GM12872 (cell line): ENCODE data around the gene GRK5.

Experiments
- TF ChIP-seq, protein P1 (sequence below): IDR thresholded peaks from 3 replicates; pipeline ENCODE4 v1.5.1; 2011; ENCODE audit warnings: low read depth, mild to moderate bottlenecking, low read length, moderate library complexity; ENCODE audit not compliant: insufficient read depth

GRK5 gene

DNA sequence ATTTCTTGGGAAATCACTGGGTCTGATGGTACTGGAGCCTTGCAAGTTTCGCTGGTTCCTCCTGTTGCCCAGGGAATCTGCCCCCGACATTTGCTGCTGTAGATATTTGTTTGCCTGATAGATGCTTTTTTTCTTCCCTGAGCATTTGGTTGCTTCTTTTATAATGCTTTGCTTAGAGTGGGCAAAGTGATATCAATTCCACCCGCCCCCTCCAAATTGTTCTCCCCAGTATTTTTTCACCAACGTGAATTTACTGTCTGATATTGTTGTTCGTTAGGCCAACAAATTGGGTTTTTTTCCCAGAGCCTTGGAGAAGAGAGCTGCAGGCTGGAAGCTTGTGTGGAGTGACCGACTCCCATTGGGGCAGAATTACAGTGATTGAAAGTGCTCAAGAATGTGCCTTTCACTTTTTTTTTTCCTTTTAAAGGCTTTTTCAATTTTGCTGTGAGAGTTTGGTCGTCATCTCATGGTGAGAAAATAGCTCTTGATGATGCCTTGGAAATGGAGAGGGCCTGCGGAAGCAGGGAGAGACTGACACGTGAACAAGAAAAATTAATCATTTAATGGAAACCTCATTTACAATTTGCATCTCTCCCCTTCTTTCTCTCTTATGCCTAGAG lies 2.5 kb downstream of the GRK5 start:
- TF ChIP-seq, protein P1, sequence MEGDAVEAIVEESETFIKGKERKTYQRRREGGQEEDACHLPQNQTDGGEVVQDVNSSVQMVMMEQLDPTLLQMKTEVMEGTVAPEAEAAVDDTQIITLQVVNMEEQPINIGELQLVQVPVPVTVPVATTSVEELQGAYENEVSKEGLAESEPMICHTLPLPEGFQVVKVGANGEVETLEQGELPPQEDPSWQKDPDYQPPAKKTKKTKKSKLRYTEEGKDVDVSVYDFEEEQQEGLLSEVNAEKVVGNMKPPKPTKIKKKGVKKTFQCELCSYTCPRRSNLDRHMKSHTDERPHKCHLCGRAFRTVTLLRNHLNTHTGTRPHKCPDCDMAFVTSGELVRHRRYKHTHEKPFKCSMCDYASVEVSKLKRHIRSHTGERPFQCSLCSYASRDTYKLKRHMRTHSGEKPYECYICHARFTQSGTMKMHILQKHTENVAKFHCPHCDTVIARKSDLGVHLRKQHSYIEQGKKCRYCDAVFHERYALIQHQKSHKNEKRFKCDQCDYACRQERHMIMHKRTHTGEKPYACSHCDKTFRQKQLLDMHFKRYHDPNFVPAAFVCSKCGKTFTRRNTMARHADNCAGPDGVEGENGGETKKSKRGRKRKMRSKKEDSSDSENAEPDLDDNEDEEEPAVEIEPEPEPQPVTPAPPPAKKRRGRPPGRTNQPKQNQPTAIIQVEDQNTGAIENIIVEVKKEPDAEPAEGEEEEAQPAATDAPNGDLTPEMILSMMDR: no peak

DNA sequence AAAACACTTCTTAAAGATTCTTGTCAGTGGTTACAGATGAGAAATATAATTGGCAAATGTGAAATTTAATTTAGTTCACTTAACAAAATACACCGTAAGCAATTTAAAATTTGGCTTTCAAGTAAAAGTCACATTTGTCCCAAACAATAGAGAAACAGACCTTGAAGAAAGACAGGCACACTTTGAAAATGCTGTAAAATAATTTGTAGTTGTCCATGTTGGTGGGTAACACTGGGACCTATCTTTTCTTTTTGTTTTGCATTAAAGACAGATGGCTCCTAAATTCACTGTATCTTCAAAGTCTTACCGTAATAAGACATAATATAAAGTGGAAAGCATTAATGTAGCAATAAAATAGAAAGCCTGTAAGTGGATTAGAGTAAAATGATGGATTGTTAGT lies 3.3 kb downstream of the GRK5 start:
- TF ChIP-seq, protein P1: no peak

DNA sequence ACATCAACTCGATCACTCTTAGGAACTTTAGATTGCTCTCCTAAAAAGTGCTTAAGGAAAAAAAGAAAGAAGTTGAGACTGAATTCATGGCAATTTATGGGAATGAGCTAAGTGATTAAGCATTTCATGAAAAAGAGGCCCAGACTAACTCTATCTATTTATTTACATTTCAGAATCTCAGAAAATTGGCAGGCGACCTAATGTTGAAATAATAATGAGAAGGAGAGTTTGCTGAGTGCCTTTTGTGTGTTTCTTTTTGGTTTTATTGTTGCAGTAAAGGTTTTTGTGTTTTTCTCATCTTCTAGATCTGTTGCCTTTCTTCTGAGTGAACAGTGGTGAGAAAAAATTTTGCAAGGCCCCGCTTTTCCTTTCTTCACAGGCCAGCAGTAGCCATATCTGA lies 3.8 kb downstream of the GRK5 start:
- TF ChIP-seq, protein P1: no peak

DNA sequence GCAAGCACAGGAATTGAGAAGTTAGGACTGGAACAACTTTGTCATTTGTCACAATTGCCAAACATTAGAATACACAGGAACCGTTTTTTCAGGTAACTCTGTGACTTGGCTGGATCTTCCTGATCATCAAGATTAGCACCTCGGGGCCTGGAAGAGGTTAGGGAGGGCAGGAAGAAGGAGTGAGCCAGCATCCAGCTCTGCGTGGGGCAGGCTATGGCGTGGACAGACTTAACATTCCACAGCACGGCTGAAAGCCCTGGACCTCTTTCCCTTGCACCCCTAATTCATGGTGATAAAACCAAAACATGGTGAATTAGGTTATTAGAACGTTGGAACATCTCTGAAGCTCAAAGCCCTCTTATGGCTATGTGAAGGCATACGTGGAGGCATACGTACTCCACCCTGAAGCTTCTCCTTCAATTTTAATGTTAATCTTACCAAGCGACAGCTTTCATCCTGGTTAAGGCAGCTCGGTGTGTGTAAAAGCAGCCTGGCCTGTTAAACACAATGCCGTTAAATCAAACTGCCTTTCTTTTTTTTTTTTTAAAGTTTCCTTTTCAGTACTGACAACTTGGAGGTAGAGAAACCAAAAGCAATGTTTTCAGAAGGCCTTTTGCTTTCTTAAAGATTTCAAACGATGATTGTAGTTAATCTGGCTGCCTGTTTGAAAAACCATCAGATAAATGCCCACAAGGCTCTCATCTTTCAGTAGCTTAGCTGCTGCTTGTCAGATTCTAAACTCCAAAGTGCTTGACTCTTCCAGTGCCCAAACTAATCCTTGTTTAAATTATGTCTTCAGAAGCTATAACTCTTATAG lies 4.5 kb downstream of the GRK5 start:
- TF ChIP-seq, protein P1: no peak

DNA sequence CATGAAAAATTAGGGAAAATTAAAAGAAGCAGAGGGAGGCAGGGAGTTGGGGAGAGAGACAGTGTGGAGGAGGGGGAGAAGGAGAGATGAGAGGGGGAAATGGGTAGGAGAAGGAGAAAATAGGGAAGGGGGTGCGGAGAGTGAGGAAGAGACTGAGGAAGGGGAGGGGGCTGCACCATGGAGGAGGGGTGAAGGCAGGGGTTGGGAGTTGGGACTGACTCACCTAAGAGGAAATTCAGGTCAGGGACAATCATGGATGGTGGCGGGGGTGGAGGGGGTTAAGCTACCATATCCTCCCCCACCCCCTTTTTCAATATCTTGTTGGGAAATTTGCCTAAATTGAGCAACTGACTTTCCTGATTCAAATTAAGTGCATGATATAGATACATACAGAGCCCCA lies 8.0 kb downstream of the GRK5 start:
- TF ChIP-seq, protein P1: no peak

DNA sequence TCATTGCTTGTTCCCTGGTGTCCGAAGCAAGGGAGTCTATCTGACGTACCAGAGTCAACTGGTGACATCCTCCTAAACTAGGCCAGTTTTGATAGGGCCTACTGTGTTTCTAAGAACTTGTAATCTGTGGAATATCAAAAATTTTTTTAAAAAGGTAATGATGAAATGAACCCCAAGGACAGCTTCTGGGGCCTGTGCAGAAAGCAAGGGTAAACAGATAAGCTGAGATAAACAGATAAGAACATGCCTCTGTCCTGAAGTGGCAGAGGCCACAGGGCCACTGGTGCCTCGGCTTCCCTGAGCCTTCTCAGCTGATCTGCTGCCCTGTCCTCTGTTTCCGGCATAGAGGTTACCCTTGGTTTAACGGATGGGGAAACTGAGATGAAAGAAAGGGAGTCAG lies 8.8 kb downstream of the GRK5 start:
- TF ChIP-seq, protein P1: no peak

DNA sequence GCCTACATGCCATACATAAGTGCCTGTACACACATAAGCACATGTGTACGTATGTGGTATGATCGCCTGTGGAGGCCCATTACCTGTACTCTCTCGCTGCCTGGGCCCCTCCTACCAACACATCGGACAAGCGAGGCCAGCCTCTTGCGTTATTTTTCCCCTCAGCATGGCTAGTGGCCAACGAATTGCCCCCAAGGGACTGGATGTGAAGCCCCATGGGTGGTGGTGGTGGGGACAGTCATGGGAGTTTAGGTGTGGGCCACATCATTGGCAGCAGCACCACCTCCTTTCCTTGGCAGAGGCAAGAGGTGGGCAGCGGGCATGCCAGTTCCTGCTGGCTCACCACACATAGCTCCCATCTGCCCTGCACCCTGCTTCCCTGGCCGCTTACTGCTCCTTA lies 10.0 kb downstream of the GRK5 start:
- TF ChIP-seq, protein P1: no peak
